ENCODE measurements around the gene DAPK2.

DAPK2 gene

GRCh38 chr15:63986751-63987341 is 59.4 kb downstream of the DAPK2 start (continued):
- no peak for TF ChIP-seq TSHZ2 (CRISPR knock-in tag; IDR thresholded peaks at IDR 0.05)
- TF ChIP-seq ESRRG (CRISPR knock-in tag; IDR thresholded peaks at IDR 0.05), result no peak
- no peak for TF ChIP-seq ZNF8 (CRISPR knock-in tag; IDR thresholded peaks at IDR 0.05)
- TF ChIP-seq TOX (CRISPR knock-in tag; IDR thresholded peaks at IDR 0.05; ENCODE audit: borderline replicate concordance), result no peak
- no peak for TF ChIP-seq SNAI2 (CRISPR knock-in tag; IDR thresholded peaks at IDR 0.05)
- TF ChIP-seq ARNTL (CRISPR knock-in tag; IDR thresholded peaks at IDR 0.05; ENCODE audit: borderline replicate concordance, low read depth), result no peak
- TF ChIP-seq CSRNP3 (CRISPR knock-in tag; IDR thresholded peaks at IDR 0.05), result no peak

- no peak for ATAC-seq
- TF ChIP-seq ZNF565 (CRISPR knock-in tag; conservative IDR thresholded peaks at IDR 0.05; ENCODE audit: low read depth), result no peak
- no peak for TF ChIP-seq ZNF8 (CRISPR knock-in tag; IDR thresholded peaks at IDR 0.05)
- TF ChIP-seq ZC3H10 (CRISPR knock-in tag; IDR thresholded peaks at IDR 0.05), result no peak
- no peak for TF ChIP-seq OSR1 (CRISPR knock-in tag; IDR thresholded peaks at IDR 0.05)
- no peak for TF ChIP-seq ARNTL (CRISPR knock-in tag; IDR thresholded peaks at IDR 0.05; ENCODE audit: borderline replicate concordance, low read depth)
- TF ChIP-seq CSDC2 (CRISPR knock-in tag; IDR thresholded peaks at IDR 0.05), result no peak
- TF ChIP-seq POU6F1 (CRISPR knock-in tag; IDR thresholded peaks at IDR 0.05; ENCODE audit: borderline replicate concordance, low read depth), result no peak
- no peak for TF ChIP-seq TSHZ2 (CRISPR knock-in tag; IDR thresholded peaks at IDR 0.05)
- TF ChIP-seq SNAI2 (CRISPR knock-in tag; IDR thresholded peaks at IDR 0.05), result no peak
- TF ChIP-seq ESRRG (CRISPR knock-in tag; IDR thresholded peaks at IDR 0.05), result no peak
- no peak for TF ChIP-seq PPARA (CRISPR knock-in tag; IDR thresholded peaks at IDR 0.05; ENCODE audit: borderline replicate concordance)
- TF ChIP-seq ZNF70 (CRISPR knock-in tag; IDR thresholded peaks at IDR 0.05), result no peak
- no peak for TF ChIP-seq ISL1 (CRISPR knock-in tag; IDR thresholded peaks at IDR 0.05)
- no peak for TF ChIP-seq TCF4 (CRISPR knock-in tag; IDR thresholded peaks at IDR 0.05; ENCODE audit: borderline replicate concordance)
- TF ChIP-seq ZFP30 (CRISPR knock-in tag; IDR thresholded peaks at IDR 0.05), result no peak
- no peak for TF ChIP-seq PATZ1 (CRISPR knock-in tag; IDR thresholded peaks at IDR 0.05; ENCODE audit: borderline replicate concordance)
- TF ChIP-seq BACH2 (CRISPR knock-in tag; IDR thresholded peaks at IDR 0.05; ENCODE audit: borderline replicate concordance), result no peak
These were observed 60.1 kb downstream of the DAPK2 start for GRCh38 chr15:63986185-63986680.
